Lung (tissue), 12 donors: ENCODE measurements around the gene ALKBH5. TPM values are rescaled to one million over a fixed set of nuclear protein-coding genes. Genes with fewer than 3 reads are reported as not detected.

Experiments
- ATAC-seq: fragments of 200-7000 bp; cut with Tn5 transposase; one replicate; pipeline ENCODE4 v1.9.1; 2020; ENCODE audit warnings: moderate number of reproducible peaks; ENCODE audit not compliant: insufficient read depth, low FRiP score
- DNase-seq, 3 donors: peaks; one replicate each; pipeline ENCODE4 v3.0.0-alpha.2; 2013 to 2017
- H3K27ac ChIP-seq, 2 donors: one replicate each; pipeline ENCODE4 v1.5.1; 2013; ENCODE audit warnings: mild to moderate bottlenecking in 2 of 2, moderate library complexity in 2 of 2, control low read depth in 1 of 2, inconsistent platforms in 1 of 2, low read depth in 1 of 2, low read length in 1 of 2
- H3K27me3 ChIP-seq, 3 donors: one replicate each; pipeline ENCODE4 v1.5.1; 2013; ENCODE audit warnings: low read length in 2 of 3; ENCODE audit not compliant: control insufficient read depth in 3 of 3, insufficient read depth in 3 of 3
- H3K36me3 ChIP-seq, 4 donors: one replicate each; pipeline ENCODE4 v1.5.1; 2013; ENCODE audit warnings: low read length in 4 of 4, mild to moderate bottlenecking in 1 of 4, moderate library complexity in 1 of 4; ENCODE audit not compliant: control insufficient read depth in 4 of 4, insufficient read depth in 4 of 4
- H3K4me1 ChIP-seq, 5 donors: one replicate each; pipeline ENCODE4 v1.5.1; 2013; ENCODE audit warnings: low read length in 5 of 5, mild to moderate bottlenecking in 2 of 5, moderate library complexity in 1 of 5; ENCODE audit not compliant: control insufficient read depth in 5 of 5, insufficient read depth in 5 of 5
- H3K4me3 ChIP-seq: one replicate; pipeline ENCODE4 v1.5.1; 2013; ENCODE audit warnings: mild to moderate bottlenecking, control low read depth, moderate library complexity
- H3K9ac ChIP-seq, 2 donors: one replicate each; pipeline ENCODE4 v1.5.1; 2013; ENCODE audit warnings: low read length in 2 of 2, control low read depth in 1 of 2; ENCODE audit not compliant: insufficient read depth in 1 of 2
- H3K9me3 ChIP-seq, 4 donors: one replicate each; pipeline ENCODE4 v1.5.1; 2013; ENCODE audit warnings: low read length in 3 of 4, mild to moderate bottlenecking in 1 of 4, moderate library complexity in 1 of 4; ENCODE audit not compliant: control insufficient read depth in 4 of 4, insufficient read depth in 3 of 4
- CTCF ChIP-seq: IDR thresholded peaks from 2 replicates; pipeline ENCODE4 v1.5.1; 2012; ENCODE audit warnings: mild to moderate bottlenecking; ENCODE audit errors: control extremely low read depth, extremely low read depth
- WGBS, 2 donors: extraction: QIAGEN DNeasy Blood & Tissue Kit; methylation state at CpG; one replicate each; pipeline ENCODE4 v1.1.7; 2013; 5-methylcytosine and 5-hydroxymethylcytosine counted together
- polyA plus RNA-seq, 2 donors: library from polyadenylated mRNA; stranded (reverse); fragments of 200-250 nt; gene quantifications; one replicate each; pipeline ENCODE4 v1.2.1, GENCODE V29; 2013
- total RNA-seq, 2 donors: library from RNA; depleted of rRNA in 1 of 2; stranded (reverse); fragments of >200 nt in 1 of 2; gene quantifications; one replicate each; pipeline ENCODE4 v1.2.1, GENCODE V29; 2014 to 2021
- donor health status: control.
- donor health status: control.
- donor health status: Bipolar disorder and iron deficiency.
- donor health status: healthy.
- donor health status: DM: yes; HTN: yes; CAD: no.

Gene ALKBH5
- total and polyA plus RNA-seq, 4 donors = 30.2 to 104 (median 59.8) TPM

GRCh38 chr17:18251204-18251603, 67.6 kb downstream of the ALKBH5 start:
- ATAC-seq (no peak), DNase-seq (no peak)
- Histone ChIP-seq H3K4me3 (no peak overlapping the region), H3K9me3 (no peaks in the 10 kb centered on the region), H3K27me3 (no peaks in the 10 kb centered on the region), H3K27ac (no peak overlapping the region), H3K36me3 (peaks cover 9 to 87% (median 29%) of the 10 kb centered on the region in 4 donors), H3K4me1 (peaks cover 0 to 3% (median 0%) of the 10 kb centered on the region in 5 donors), H3K9ac (no peak overlapping the region)
- TF ChIP-seq CTCF = no peak
- WGBS, 2 donors = 89 to 90% methylated on average over 15 of the region's 15 CpGs

- Histone ChIP-seq H3K4me1 (peaks cover under 1 to 8% (median 5%) of the 10 kb centered on the region in 5 donors), H3K36me3 (peaks cover 9 to 81% (median 28%) of the 10 kb centered on the region in 4 donors), H3K27me3 (no peaks in the 10 kb centered on the region), H3K9me3 (no peaks in the 10 kb centered on the region), H3K9ac (no peak overlapping the region), H3K4me3 (no peak overlapping the region), H3K27ac (no peak overlapping the region)
- 89 to 91% methylated on average over 5 of the region's 5 CpGs for WGBS, 2 donors
- no peak for DNase-seq
- no peak for TF ChIP-seq CTCF
- ATAC-seq = no peak
Measured at GRCh38 chr17:18252160-18252559, 68.5 kb downstream of the ALKBH5 start.

GRCh38 chr17:18253187-18253884, 69.7 kb downstream of the ALKBH5 start:
- Histone ChIP-seq H3K9me3 (no peaks in the 10 kb centered on the region), H3K36me3 (peaks cover 9 to 71% (median 28%) of the 10 kb centered on the region in 4 donors), H3K9ac (no peak overlapping the region), H3K4me3 (no peak overlapping the region), H3K27me3 (no peaks in the 10 kb centered on the region), H3K27ac (no peak overlapping the region), H3K4me1 (peaks cover 6 to 13% (median 10%) of the 10 kb centered on the region in 5 donors)
- no peak for TF ChIP-seq CTCF
- no peak for DNase-seq
- 91 to 93% methylated on average over 15 to 16 of the region's 16 CpGs for WGBS, 2 donors
- no peak for ATAC-seq
